Psoas muscle (tissue), 8 donors: ENCODE results near the gene BBX. TPM values are rescaled to one million over a fixed set of nuclear protein-coding genes. Genes with fewer than 3 reads are reported as not detected.

Experiments used
- ATAC-seq, 4 donors: fragments of 200-7000 bp; cut with Tn5 transposase; one replicate each; pipeline ENCODE4 v1.9.1; 2020; ENCODE audit warnings: moderate library complexity in 3 of 4, mild to moderate bottlenecking in 2 of 4
- DNase-seq, 2 donors: peaks; one replicate each; pipeline ENCODE4 v3.0.0-alpha.2; 2020
- H3K27ac ChIP-seq: fragments of 200-600 bp; one replicate; pipeline ENCODE4 v1.8.0; 2022
- H3K27me3 ChIP-seq, 3 donors: fragments of 200-600 bp in 1 of 3; one replicate each; pipeline versions ENCODE4 v1.6.1 to v1.8.0; 2013 to 2022; ENCODE audit warnings: low read length in 2 of 3, mild to moderate bottlenecking in 2 of 3, moderate library complexity in 1 of 3; ENCODE audit not compliant: insufficient read depth in 3 of 3
- H3K36me3 ChIP-seq, 2 donors: fragments of 200-600 bp in 1 of 2; one replicate each; pipeline versions ENCODE4 v1.6.1 to v1.8.0; 2013 to 2022; ENCODE audit warnings: low read depth in 1 of 2, mild to moderate bottlenecking in 1 of 2, moderate library complexity in 1 of 2; ENCODE audit not compliant: insufficient read depth in 1 of 2
- H3K4me1 ChIP-seq: fragments of 200-600 bp; one replicate; pipeline ENCODE4 v1.8.0; 2022
- H3K4me3 ChIP-seq: fragments of 200-600 bp; one replicate; pipeline ENCODE4 v1.8.0; 2022; ENCODE audit warnings: mild to moderate bottlenecking
- H3K9me3 ChIP-seq: fragments of 200-600 bp; one replicate; pipeline ENCODE4 v1.8.0; 2022
- CTCF ChIP-seq: fragments of 200-600 bp; IDR thresholded peaks from one replicate; pipeline ENCODE4 v1.8.0; 2022; ENCODE audit warnings: antibody characterized with exemption
- WGBS, 3 donors: extraction: QIAGEN DNeasy Blood & Tissue Kit; methylation state at CpG; one replicate each; pipeline versions ENCODE4 v1.1.6 to v1.1.7; 2013; 5-methylcytosine and 5-hydroxymethylcytosine counted together
- intact Hi-C, 2 donors: fragments of 100-400 bp; cut with DNase I; formaldehyde crosslinking; loops; one replicate each; pipeline versions ENCODE4 v1.11.0 to v1.14.2; 2022
- polyA plus RNA-seq, 3 donors: library from polyadenylated mRNA; stranded (reverse); fragments of 200-250 nt; gene quantifications; one replicate each; pipeline ENCODE4 v1.2.3, GENCODE V29; 2013
- total RNA-seq, 4 donors: library from RNA; stranded (reverse); fragmentation: NEBNext Ultra II Directional in 2 of 4; extraction: Animal tissue kit (Norgen Biotek cat#: 25700) in 2 of 4; gene quantifications; one replicate each; pipeline versions ENCODE4 v1.2.1 to v1.2.4, GENCODE V29; 2021 to 2023
- donor health status: healthy with polysubstance abuse.
- donor health status: DM: no; HTN: no; CAD: no; lungs with moderate emphysema.
- donor health status: Bipolar disorder and iron deficiency.
- donor health status: healthy.
- donor health status: DM: yes; HTN: yes; CAD: no.
- donor health status: DM: no; HTN: no; CAD: no.
- donor health status: DM: no; HTN: no; CAD: no.
- donor health status: DM: yes; HTN: yes; CAD: no.

BBX gene
- total and polyA plus RNA-seq, 7 donors, result 2.2 to 30.4 (median 16.2) TPM

GRCh38 chr3:107681396-107681795, 158.6 kb downstream of the BBX start:
- no peak overlapping the region for H3K4me3 ChIP-seq
- 79 to 87% (median 83%) methylated on average over 3 of the region's 3 CpGs for WGBS, 3 donors
- ATAC-seq, result no peak
- TF ChIP-seq CTCF, result no peak
- no peaks in the 10 kb centered on the region for H3K9me3 ChIP-seq
- DNase-seq, result no peak
- no peak overlapping the region for H3K27ac ChIP-seq
- no peaks in the 10 kb centered on the region for H3K36me3 ChIP-seq
- intact Hi-C loops, result loop anchor here in 1 of 2 donors (5.0 kb wide), 1 partner anchor 56 kb away; no protein-coding TSS in a partner anchor
- no peaks in the 10 kb centered on the region for H3K27me3 ChIP-seq
- H3K4me1 ChIP-seq, result peaks cover 19% of the 10 kb centered on the region

GRCh38 chr3:107682580-107682979, 159.8 kb downstream of the BBX start:
- H3K4me1 ChIP-seq, result peaks cover 19% of the 10 kb centered on the region
- intact Hi-C loops, result loop anchor here in 1 of 2 donors (5.0 kb wide), 1 partner anchor 55 kb away; no protein-coding TSS in a partner anchor
- no peak overlapping the region for H3K27ac ChIP-seq

DNA sequence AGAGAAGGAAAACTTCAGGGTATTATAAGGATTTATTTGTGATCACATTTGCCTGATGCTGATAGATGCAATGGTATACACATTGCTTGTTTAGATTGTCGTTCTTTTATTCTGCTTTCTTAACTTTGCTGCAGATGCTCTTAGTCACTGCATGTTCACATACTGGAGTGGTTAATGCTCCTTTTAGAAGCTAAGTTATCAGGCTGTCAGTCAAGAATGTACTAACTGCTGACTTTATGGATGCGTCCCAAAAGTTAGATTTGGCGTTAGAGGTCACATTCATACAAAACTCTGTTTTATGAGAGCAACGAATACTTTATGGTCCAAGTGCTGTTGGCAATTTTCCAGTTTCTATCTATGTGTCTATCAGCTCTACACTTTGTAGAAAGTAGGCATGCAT, 160.7 kb downstream of the BBX start:
- no peak overlapping the region for H3K27ac ChIP-seq
- ATAC-seq (peak in 1 of 4 donors; percentile 37), DNase-seq (no peak)
- H3K4me3 ChIP-seq, result no peak overlapping the region
- H3K36me3 ChIP-seq, result no peaks in the 10 kb centered on the region
- H3K4me1 ChIP-seq, result peaks cover 19% of the 10 kb centered on the region
- WGBS, 3 donors, result 37 to 46% (median 45%) methylated on average over 4 of the region's 4 CpGs
- H3K27me3 ChIP-seq, result no peaks in the 10 kb centered on the region
- H3K9me3 ChIP-seq, result no peaks in the 10 kb centered on the region
- TF ChIP-seq CTCF, result no peak
- intact Hi-C loops, result loop anchor here in 1 of 2 donors (5.0 kb wide), 1 partner anchor 54 kb away; no protein-coding TSS in a partner anchor

More at GRCh38 chr3:107682580-107682979, 159.8 kb downstream of the BBX start:
- Histone ChIP-seq H3K4me3 (no peak overlapping the region), H3K9me3 (no peaks in the 10 kb centered on the region), H3K36me3 (no peaks in the 10 kb centered on the region), H3K27me3 (no peaks in the 10 kb centered on the region)
- WGBS, 3 donors, result 62 to 76% (median 66%) methylated on average over 1 of the region's 1 CpG
- ATAC-seq (no peak), DNase-seq (no peak)
- no peak for TF ChIP-seq CTCF

DNA sequence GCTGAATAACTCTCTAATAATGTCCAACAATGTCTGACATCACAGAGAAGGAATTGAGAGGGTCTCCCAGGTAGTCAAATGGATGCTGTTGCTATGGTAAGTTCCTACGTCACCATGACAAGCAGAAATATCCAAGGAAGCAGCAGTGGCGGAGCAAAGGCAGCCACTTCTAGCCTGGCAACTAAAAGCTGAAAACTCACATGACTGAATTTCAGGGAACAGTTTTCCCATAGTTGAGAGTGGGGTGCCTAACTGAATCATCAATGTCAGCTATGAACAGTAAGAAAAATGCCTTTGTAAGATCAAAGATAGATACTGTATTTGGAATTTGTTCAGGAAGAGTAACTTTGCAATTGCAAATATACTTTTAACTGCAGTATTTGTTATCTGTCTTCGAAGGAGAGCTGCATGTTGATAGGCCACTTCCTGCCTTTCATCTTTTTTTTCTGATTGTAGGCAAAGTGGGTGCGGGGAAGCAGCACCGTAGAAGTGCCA, 161.7 kb downstream of the BBX start:
- Histone ChIP-seq H3K27ac (no peak overlapping the region), H3K9me3 (no peaks in the 10 kb centered on the region), H3K27me3 (no peaks in the 10 kb centered on the region), H3K4me1 (peaks cover 18% of the 10 kb centered on the region), H3K4me3 (no peak overlapping the region), H3K36me3 (no peaks in the 10 kb centered on the region)
- DNase-seq, result no peak
- TF ChIP-seq CTCF, result no peak
- WGBS, 3 donors, result 72 to 79% (median 73%) methylated on average over 5 of the region's 5 CpGs
- no peak for ATAC-seq
- intact Hi-C loops, result loop anchor here in 1 of 2 donors (5.0 kb wide), 1 partner anchor 53 kb away; no protein-coding TSS in a partner anchor

- Histone ChIP-seq H3K27me3 (no peaks in the 10 kb centered on the region), H3K4me3 (no peak overlapping the region), H3K27ac (no peak overlapping the region), H3K9me3 (no peaks in the 10 kb centered on the region), H3K4me1 (peaks cover 12% of the 10 kb centered on the region), H3K36me3 (no peaks in the 10 kb centered on the region)
- intact Hi-C loops, result no loop called here
- ATAC-seq (no peak), DNase-seq (no peak)
- no peak for TF ChIP-seq CTCF
- WGBS, 3 donors, result 93 to 95% (median 95%) methylated on average over 2 of the region's 2 CpGs
These were observed 162.6 kb downstream of the BBX start for GRCh38 chr3:107685383-107685782.
